Measurements from ENCODE around the gene MACROH2A1.

Gene MACROH2A1

DNA sequence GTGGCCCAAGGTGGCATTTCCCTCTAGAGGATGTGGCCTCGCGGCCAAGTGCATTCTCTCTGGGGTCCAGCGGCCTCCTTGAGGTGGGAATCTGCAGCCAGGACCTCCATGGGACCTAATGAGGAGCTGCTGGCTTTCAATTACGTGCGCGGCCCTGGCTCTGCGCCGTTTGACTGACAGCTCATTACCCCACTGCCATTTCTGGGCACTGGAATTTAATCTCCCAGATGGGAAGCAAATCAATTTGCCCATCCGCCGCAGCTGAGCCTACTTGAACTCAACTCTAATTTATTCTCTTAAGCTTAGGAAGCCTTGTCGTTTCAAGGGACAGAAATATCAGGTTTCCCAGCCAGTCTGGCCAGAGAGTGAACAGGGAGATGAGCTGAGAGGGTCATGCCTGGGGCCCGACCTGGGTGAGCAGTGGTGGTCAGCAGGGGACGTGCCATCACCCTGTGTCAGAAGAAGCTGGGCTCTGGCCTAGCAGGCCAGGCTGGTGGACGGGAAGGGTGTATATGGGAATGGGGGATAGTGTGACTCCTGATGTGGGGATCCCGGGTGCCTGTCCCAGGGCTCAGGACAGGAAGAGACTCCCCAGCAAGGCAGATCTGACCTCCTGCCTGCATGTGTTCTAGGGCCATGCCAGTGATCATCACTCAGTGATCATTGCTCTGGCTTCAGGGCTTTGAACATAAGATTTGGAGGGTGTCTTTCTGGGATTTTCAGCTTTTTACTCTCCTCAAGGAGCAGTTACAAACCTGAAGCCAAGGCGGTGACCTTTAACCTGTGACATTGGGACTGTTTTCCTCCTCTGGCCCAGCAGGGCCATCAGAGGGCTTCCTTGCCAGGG is 69.7 kb downstream of the MACROH2A1 start:
- no peak for DNase-seq

DNA sequence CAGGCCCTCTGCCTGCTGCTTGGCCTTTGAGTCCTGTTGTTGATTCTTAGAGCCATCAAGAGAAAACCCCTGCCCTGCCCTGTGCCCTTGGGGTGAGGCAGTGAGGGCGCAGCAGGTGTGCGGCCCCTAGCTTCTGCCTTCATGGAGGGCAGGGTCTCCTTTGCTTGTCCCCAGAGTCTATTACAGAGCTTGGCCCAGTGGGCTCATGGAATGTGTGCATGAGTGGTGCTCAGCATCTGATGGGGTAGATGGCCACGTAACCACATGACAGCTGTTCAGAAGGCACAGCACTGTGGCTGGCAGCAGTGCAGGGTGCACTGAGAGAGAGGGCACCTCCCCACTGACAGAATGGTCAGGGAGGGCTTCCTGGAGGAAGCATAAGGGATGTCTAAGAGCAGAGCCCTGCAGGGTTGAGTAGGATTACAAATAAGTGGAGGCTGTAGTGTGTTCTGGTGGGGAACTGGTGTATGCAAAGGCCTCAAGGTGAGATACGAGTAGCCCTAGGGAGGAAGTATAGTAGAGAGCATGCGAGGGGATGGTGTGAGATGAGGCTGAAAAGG is 70.8 kb downstream of the MACROH2A1 start:
- DNase-seq, result no peak

DNA sequence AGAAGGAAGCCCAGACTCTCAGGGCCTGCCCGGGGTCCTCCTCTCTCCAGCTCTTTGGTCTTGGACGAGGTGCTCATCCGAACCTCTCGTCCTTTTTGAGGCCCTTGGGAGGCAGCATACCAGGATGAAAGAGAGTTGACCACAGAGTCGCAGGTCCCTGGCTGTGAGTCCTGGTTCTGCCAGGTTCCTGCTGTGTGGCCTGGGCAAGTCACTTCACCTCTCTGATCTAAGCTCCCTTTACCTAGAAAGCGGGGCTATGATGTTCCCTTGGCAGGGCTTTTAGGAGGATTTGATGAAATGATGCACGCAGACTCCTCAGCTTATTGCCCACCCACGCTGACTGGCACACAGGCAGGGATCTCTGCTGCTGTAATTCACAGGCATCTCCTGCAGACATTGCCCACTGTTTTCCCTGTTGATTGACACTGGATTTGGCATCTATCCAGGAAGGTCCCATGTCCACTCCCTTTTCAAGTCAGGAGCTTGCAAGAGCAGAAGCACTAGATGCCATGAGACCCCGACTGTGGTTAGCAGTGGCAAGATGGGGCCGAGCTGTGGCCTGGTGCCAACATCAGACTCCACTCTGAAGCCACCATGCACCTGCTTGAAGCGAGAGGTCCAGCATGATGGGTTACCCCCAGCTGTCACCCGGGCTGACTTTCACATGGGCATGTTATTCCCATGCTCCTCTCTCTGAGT is 71.5 kb downstream of the MACROH2A1 start:
- DNase-seq, result no peak

DNA sequence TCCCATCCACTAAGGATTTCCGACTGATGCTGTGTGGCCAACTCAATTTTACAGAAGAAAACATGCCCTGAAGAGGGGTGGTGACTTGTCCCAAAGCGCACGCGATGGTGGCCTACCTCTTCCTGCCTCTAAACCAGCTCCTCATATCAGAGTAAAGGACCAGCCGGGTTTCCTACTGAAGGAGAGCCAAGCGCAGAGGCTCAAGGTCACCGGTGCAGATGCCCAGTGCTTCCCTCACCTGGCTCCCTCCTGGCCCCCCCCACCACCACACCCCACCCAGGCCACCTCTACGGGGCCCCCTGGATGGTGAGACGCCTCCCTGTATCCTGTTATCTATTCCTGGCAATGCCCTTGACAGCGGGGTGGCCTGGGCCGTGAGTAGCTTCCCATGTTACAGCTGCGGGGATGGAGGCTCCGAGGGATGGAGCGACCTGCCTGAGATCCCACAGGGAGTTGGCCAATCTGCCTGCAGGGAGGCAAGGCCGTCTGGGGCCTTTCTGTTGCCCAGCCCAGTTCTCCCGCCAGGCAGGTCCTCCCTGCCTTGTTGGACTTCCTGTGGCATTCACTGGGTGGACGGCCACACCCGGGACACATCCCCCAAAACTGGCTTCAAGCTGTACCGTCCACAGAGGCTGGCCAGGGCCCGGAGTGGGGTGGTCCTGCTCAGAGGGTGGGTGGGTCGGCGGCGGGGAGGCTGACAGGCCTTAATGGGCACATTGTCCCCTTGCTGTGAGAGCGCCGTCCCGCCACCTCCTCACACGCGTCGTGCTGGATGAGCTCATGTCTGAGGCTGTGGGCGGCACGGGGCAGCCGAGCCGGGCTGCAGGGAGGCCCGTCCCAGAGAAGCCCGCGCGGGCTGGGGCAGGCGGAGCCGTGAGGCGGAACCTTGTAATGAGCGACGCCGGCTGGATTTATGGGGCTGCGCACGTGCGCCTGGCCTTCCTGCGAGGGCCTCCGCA is 72.5 kb downstream of the MACROH2A1 start:
- DNase-seq, result no peak

DNA sequence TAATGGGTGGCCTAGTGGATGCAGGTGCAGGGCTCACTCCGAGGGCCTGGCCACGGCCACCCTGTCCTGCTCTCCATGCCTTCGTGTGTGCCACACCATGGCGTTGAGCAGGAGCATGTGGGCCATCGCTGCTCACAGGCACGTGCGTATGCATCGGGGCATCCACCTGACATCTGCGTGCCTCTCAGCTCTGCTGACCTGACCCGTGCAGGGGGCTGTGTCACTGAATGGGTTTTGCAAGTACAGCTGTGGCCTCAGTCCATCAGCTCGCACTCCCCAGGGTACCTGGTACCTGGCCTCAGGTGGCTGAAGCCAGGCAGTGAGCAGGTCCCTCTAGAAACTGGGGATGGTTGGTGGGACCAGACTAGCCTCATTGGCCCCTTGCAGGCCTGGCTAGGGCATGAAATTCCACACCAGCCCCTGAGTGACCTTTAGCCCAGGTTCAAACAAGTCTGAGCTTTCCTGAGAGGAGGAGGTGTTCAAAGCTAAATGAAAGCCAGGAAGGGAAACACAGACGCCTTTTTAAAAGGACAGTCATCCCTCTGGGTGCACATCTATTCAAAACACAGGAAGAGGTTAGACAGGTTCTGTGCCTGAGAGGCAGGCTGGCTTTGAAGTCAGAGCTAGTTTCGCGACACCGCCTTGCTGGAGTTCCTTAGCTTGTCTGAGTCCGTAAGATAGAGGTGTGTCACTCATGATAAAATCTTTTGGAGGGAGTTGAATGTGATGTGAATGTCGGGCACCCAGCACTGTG is 74.0 kb downstream of the MACROH2A1 start:
- no peak for DNase-seq

GRCh38 chr5:135324160-135324559 is 74.9 kb downstream of the MACROH2A1 start:
- DNase-seq, result no peak

DNA sequence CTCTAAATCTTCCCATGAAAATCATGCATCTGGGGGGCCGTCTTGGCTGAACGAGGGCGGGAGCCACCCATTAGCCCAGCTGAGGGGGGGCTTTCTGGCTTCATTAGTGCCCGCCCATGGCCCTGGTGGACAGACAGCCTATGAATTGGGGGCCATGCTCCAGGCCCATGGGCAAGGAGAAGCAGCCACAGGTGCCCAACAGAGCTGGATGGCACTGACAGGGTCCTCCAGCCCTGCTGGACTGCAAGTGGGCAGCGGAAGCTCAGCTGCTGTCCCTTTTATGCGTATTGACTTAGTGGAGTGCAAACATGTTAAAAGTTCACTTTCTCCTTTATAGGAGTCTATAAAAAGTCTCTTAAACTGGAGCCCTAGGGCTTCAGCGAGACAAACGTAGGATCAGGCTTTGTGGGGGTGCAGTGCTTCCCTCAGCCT is 75.3 kb downstream of the MACROH2A1 start:
- no peak for DNase-seq

DNA sequence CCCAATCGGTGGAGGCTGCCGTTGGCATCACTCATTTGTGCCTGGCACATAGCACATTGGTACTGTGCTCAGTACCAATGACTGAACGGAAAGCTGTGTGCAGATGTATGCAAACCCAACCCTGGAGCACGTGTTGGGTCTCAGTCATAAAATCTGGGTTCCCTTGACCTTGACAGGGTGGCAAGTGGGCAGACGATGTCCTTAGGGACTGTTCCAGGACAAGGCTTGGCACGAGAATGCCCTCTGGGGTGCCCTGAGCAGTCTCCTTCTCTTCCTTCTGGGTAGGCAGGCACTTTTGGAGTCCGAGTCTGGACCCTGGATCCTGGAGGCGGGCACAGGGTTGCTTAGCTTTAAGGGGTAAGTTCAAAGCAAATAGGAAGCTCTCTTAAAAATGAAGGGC is 75.8 kb downstream of the MACROH2A1 start:
- DNase-seq, result no peak

DNA sequence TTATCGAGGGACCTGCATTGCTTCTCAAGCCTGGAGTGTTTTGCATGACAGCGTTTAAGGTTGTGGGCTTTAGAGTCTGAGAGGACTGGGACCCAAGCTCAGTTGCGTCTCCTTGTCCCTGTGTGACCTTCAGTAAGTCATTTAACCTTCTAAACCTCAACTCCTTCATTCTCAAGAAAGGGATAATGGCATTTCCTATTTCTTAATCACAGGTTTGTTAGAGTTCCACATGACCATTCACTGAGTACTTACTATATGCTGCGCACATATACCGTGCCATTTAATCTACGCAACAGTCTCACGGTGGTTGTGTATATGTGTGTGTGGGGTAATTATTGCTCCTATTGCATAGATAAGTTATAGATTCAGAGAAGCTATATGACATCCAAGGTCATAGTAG is 76.3 kb downstream of the MACROH2A1 start:
- DNase-seq, result no peak

DNA sequence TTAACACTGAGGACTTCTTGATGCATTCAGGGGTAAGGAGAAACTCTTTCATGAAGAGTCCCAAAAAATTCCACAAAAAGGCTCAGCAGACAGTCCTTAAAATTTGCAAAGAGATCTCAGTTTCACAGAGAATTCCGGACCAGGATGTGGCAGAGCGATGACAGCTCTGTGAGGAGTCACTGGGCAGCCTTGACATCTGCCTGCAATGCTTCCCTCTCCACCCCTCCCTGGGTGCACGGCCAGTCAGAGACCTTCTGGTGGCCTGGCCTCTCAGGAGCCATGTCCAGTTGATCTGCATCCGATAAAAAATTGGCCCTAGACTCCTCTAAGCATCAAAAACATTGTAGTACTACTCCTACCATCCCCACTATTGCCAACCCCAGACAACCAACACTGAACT is 76.8 kb downstream of the MACROH2A1 start:
- no peak for DNase-seq

DNA sequence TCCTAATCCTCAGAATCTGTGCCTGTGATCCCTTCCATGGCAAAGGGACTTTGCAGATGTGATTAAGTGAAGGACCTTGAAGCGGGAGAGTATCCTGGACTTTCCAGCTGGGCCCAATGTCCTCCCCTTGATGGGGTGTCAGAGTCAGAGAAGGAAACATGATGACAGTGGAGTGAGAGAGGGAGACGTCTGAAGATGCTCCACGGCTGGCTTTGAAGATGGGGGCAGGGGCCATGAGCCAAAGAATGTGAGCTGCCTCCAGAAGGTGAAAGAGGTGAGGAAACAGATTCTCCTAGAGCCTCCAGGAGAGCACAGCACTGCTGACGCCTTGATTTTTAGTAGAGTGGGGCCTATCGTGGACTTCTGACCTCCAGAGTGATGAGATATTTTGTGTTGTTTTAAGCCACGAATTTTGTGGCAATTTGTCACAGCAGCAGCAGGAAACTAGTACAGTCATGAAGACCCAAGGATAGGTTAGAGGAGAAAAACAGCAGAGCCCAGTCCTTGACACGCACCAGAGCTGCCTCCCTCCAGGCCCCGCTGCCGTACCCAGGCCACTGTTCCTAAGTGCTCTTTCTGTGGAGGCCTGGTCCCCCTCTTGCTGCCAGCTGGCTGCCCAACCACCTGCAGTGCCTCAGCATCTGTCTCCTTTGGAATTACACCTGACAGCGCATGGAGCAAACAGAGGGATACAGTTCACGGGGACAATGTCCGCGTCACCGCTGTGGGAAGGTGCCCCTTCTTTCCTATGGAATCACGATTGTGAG is 78.1 kb downstream of the MACROH2A1 start:
- no peak for DNase-seq

DNA sequence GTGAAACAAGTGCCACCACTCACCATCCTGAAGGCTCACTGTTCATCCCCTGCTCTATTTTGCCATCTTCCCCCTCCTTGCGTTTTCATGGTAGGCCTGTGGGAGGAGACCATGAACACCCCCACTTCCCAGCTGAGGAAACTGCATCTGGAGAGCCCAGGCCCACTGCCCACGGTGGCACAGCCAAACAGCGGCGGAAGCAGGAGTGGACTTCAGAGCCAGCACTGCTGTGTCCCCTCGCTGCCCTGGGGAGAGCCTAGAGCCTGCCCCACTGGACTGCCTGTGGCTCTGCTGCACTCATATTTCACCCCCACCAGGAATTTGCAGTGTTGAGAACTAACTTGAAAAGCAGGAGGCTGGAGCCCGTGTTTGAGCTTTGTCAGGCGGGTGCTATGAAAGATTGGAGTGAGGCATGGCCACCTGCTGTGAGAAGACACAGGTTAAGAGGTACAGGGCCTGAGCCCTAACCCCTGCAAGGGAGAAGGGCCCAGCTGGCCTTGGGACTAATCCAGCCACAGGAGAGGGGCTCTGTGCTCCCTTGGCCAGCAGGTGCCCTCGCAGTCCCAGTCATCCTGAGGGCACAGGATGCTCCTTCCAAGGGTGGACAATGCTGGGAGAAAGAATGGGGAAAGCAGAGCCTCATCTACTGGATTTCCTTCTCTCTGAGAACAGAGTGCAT is 79.0 kb downstream of the MACROH2A1 start:
- no peak for DNase-seq

GRCh38 chr5:135319458-135319857 is 79.6 kb downstream of the MACROH2A1 start:
- DNase-seq, result no peak

- no peak for DNase-seq
Observed at GRCh38 chr5:135318924-135319323, 80.1 kb downstream of the MACROH2A1 start.

DNA sequence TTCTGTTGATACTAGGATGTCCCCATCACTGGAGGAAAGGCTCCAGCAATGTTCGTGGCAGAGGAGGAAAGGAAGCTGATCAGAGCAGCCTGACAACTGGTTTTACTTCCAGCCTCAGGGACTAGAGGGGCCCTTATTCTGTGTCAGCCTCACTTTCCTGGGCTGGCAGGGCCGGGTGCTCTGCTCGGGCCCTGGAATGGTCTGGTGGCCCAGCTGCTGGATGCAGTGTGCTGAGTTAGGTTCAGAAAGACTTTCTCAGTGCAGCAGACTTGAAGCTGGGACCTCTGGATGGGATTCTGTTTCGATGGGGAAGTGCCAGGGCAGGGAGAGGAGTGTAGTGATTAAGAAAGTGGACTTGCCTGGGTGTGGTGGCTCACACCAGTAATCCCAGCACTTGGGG is 81.0 kb downstream of the MACROH2A1 start:
- DNase-seq, result no peak

- DNase-seq, result no peak
Observed at GRCh38 chr5:135317286-135317685, 81.7 kb downstream of the MACROH2A1 start.

DNA sequence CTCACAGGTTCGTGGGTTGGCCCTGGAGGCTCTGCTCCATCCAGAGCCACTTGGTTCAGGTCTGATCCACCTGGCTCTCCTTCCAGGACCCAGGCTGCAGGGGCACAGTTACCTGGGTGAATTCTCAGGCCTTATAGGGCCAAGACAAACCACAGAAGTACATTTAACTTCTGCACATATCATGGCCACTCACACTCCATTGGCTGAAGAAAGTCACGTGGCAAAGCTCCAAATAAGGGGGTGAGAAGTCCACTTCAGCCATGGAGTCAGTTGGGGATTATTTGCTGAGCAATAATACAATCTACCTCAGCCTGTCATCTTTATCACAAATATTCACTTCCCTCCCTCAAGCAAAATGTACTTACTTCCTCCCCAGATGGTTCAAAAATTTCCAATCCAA is 83.6 kb downstream of the MACROH2A1 start:
- DNase-seq, result no peak

DNA sequence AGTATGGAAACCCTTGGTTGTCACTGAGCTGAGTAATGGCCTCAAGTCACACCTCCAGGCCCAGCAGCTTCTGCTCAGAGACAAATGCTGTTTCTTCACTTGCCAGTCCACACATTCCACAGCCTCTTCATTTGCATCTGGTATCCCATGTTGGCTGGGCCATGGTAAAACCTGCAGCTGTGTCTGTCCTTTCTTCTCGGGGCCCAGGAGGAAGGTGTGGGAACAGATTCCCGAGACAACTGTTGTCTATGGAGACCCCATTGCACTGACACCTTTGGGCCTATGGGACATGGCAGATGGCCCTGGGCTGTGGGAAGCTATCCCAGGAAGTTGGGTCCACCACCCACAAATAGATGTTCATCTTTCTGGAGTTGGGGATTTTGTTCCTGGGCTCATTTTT is 85.1 kb downstream of the MACROH2A1 start:
- DNase-seq, result no peak

DNA sequence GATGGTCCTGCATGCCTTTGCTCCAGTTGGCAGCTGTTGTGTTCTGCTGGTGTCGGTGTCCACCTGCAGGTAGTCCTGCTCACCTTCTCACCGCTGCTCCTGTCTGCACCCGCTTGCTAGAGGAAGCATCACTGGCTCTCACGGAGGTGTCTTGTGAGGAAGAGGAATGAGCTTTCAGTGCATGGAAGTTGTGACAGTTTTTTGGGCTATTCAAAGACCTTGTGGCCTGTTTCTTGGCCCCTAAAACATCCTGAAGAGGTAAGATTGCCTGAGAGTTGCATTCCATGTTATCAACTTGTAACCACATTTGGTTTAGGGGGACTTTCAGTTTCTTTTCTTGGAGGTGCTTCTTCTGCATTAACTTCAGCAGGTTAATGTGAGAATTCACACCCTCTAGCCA is 85.6 kb downstream of the MACROH2A1 start:
- no peak for DNase-seq

DNA sequence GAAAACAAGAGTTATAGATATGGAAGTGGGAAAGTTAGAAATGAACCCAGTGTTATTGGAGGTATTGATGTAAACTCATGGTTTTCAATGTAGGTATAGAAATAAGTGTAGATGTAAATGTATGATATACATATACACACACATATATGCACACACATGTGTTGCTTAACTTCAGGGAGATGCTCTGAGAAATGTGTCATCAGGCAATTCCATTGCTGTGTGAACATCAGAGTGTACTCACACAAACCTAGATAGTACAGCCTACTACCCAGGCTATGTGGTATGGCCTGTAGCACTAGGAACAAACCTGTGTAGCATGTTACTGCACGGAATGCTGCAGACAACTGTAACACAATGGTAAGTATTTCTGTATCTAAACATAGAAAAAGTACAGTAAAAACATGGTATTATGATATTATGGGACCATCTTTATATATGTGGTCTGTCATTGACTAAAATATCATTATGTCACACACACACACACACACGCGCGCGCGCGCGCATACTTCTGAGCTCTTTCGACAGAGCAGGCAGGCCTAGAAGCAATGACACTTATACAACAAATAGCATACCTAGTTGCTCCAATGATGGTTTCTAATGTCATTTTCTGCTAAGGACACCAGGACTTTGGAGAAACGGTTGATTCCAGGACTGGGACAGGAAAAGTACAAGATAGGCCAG is 86.6 kb downstream of the MACROH2A1 start:
- no peak for DNase-seq
